A172 (cell line): Measurements from ENCODE around the gene YTHDC1. TPM values are rescaled to one million over a fixed set of nuclear protein-coding genes. Genes with fewer than 3 reads are reported as not detected.
A peak's percentile ranks its signal among the peaks of the same experiment; 100 is the strongest.

ENCODE experiments used
- DNase-seq: peaks from one replicate; pipeline ENCODE4 v3.0.0-alpha.2; 2015; ENCODE audit warnings: low spot score
- total RNA-seq: library from RNA; depleted of rRNA; stranded (reverse); fragments of >200 nt; shearing (Covaris generic); gene quantifications from 2 replicates; pipeline ENCODE4 v1.2.3, GENCODE V29; 2014

YTHDC1 gene
- total RNA-seq, 1 experiment from 2014 or later, result 70.9 TPM

DNA sequence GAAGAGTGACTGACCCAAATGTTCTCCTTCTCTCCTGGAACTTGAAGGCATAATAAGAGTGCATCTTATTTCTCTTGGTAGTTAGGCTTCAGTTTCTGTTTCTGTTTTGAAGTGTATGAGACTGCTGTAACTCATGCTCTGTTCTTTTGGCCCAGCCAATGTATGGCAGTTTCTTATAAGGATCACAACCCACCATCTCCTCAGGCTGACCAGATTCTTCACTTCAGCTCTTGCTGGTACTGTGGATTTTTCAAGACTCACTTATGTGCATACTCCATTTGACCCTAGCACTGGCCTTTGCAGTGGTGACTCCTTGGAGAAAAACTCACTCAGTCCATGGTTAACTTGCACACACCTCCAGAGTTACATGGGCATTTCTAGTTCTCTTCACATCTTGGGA is 9.6 kb upstream of the YTHDC1 start:
- DNase-seq, result no peak

- no peak for DNase-seq
These were observed 9.1 kb upstream of the YTHDC1 start for GRCh38 chr4:68358988-68359387.

GRCh38 chr4:68352791-68353190 is 2.9 kb upstream of the YTHDC1 start:
- DNase-seq, result no peak

- peak; percentile 13 for DNase-seq
These were observed 626 bp downstream of the YTHDC1 start for GRCh38 chr4:68349279-68349648.

DNA sequence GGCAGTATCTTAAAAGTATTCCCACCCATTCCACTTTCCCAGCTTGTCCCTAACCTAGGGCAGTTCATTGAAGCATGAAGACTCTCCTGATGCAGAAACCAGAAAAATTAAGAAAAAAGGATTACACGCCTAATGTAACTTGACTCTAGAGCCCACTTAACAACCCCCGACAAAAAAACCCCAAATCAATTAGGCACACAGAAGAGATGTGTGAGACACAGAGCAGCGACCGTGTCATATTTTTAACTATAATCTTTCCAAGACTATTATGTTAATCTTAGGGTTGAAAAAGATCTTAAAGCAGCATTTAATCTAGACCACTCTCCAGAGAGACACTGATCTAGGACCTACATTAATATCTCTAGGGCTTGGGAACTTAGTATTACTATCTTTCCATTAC is 1.3 kb downstream of the YTHDC1 start:
- no peak for DNase-seq

DNA sequence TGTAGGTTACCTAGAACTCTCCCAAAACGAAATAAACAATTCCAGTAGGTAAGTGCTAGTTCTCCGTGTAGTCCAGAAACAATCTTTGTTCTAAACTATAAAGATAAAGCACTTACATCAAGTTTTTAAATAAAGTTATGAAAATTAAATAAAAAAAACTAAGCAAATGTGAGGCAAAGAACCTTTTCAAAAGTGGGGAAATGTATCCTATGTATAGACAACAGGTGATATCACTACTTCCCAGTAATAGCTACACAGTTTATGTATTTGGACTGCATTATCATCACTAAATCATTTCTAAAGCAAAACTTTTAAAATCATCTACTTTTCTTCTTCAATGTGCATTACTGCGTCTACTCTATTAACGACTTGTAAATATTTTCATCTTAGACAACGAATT is 2.0 kb downstream of the YTHDC1 start:
- no peak for DNase-seq

GRCh38 chr4:68346461-68346860 is 3.4 kb downstream of the YTHDC1 start:
- no peak for DNase-seq

GRCh38 chr4:68344785-68345184 is 5.1 kb downstream of the YTHDC1 start:
- no peak for DNase-seq

DNA sequence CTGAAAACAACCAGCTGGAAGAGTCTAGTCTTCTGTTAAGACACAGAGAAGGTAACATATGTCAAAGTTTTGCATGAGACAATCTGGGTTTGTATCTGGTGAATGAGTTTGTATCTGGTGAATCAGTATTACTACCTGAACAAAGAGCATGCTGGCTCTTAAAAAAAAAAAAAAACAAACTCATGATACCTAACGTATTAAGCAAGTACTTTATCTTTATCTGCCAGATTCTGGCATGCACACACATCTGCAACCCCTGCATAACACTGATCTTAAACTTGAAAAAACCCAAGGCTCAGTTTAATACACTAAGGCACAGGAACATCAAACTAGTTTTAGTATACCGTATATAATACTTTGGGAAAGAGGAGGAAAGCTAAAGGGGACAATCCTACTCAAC is 5.8 kb downstream of the YTHDC1 start:
- DNase-seq, result no peak

- DNase-seq, result no peak
These were observed 7.8 kb downstream of the YTHDC1 start for GRCh38 chr4:68342134-68342533.

- DNase-seq, result no peak
These were observed 11.3 kb downstream of the YTHDC1 start for GRCh38 chr4:68338625-68339024.

- no peak for DNase-seq
These were observed 12.4 kb downstream of the YTHDC1 start for GRCh38 chr4:68337522-68337921.

DNA sequence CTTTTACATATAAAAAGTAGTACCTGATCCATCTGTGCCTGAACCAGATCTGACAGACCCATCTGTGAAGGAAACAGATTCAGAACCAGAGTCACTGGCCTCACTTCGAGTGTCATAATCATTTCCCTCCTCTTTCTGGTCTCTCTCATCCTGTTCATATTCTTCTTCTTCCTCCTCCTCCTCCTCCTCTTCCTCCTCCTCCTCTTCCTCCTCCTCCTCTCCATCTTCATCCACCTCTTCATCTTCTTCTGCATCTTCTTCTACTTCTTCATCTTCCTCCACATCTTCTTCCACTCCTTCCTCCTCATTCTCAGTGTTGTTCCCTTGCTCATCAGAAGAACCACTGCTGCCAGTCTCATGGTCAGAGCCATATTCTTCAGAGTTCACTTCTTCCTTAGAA is 12.9 kb downstream of the YTHDC1 start:
- no peak for DNase-seq

DNA sequence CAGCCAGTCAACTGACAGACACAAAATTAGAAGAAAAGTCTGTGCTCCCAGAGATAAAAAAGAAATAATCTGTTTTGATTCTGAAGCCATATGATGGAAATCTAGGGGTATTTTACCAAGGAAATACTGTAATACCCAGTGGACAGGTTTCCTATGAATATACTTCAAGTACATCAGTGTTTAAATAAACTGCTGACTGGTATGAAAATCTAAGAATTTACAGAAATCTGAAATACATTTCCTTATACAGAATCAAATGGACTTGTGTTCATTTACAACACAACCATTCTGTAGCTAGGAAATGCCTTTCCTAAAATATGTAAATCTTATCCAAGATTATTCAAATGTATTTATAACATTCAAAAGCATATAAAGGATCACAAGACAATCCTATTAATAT is 13.4 kb downstream of the YTHDC1 start:
- DNase-seq, result no peak

GRCh38 chr4:68326141-68326540 is 23.7 kb downstream of the YTHDC1 start:
- DNase-seq, result no peak

DNA sequence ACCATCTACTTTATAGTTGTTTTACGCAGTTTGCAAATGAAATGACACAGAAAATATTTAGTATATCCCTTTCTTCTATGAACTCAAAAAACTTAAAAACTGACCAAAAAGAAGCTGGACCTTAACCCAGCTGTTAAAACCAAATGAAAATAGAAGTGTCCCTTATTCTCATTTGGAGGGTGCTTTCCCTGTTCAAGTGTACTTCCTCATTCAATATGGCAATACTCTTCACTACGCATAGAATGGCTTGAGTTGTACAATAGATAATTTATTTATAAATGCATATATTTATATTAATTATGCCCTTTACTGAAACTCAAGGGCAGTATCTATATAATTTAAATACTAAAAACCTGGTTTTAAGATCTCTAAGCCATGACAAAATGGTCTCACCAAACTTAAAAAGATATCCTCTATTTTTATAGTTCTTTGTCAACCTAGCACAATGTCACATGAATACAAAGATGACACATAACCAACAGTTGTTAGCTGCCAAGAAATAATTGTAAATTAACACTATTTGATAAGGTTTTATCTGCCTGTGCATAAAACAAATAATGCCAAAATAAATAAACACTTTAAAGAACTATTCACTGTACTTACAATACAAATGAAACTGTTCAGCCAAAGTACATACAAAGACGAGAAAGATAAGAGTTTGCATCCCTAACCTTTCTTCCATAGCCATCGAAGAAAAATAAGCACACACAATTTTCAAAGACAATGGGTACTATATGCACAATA is 25.2 kb downstream of the YTHDC1 start:
- DNase-seq, result no peak

- no peak for DNase-seq
These were observed 30.9 kb downstream of the YTHDC1 start for GRCh38 chr4:68319040-68319439.

GRCh38 chr4:68316193-68316969 is 33.5 kb downstream of the YTHDC1 start:
- DNase-seq, result no peak

GRCh38 chr4:68310651-68311247 is 39.1 kb downstream of the YTHDC1 start:
- DNase-seq, result no peak

DNA sequence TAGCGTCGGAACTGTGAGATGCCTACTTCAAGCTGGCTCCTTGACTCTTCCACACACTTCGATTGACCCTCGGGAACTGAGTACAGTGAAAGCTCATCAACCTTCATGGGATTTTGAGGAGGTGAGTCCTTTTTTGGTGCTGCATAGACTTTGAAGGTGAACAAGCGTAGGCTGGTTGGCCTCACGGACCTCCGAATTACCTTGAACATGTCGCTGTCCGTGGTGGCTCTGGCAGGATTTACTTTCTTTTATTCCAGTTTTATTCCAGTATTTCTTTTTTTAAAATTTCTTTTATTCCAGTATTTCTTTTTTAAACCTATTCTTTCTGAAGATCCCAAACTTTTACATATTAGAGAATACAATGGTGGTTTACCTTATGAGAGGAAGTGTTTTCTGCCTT is 45.2 kb downstream of the YTHDC1 start:
- no peak for DNase-seq

GRCh38 chr4:68299492-68300457 is 50.1 kb downstream of the YTHDC1 start:
- DNase-seq, result no peak

GRCh38 chr4:68297137-68297536 is 52.8 kb downstream of the YTHDC1 start:
- no peak for DNase-seq
